Stimulated activated CD8-positive, alpha-beta memory T cell treated with anti-CD3 and anti-CD28 coated beads, Interleukin-12 subunit alpha, Interleukin-12 subunit beta, amount 100 ng/mL, for 4 hours (primary cell): ENCODE results near the gene GRIN3A.

ENCODE experiments used
- DNase-seq: peaks from one replicate; pipeline ENCODE4 v3.0.0-alpha.2; 2020; ENCODE audit warnings: low read depth

Gene GRIN3A

DNA sequence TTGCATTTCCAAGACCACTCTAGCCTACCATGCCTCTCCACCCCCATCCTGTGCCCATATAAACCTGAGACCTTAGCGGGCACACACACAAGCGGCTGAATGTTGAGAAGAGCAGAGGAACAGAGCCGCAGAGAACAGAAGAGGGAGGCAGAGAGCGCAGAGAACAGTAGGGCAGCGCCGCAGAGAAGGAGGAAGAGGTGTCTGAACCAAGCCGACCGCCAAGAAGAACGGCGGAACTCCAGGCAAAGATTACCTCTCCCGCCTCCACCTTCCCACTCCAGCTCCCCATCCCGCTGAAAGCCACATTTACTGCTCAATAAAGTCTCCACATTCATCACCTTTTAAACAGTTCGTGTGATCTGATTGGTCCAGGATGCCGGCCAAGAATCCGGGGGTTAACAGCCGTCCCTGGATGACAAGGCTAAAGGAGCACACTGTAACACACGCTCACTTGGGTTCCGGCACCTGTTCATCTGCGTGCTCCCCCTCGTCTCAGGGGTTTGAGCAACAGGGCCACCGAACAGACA lies 33.2 kb downstream of the GRIN3A start:
- no peak for DNase-seq

DNA sequence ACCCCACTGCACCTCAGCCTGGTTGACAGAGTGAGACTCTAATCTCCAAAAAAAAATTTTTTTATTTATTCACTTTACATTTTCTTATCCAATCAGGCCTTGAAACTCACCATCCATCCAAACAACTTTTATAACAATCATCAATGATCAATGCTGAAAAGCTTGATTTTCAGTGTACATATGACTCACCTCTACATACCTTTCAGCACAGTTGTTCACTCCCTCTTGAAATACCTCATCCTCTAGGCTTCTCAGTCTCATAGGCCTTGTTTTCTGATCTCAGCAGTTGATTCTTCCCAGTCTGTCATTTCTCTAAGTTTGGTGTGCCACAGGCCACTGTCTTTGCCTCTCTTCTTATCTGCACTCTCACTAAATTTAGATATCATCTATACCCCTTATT lies 36.2 kb downstream of the GRIN3A start:
- DNase-seq: no peak

GRCh38 chr9:101693546-101694336 lies 44.7 kb downstream of the GRIN3A start:
- DNase-seq: no peak

DNA sequence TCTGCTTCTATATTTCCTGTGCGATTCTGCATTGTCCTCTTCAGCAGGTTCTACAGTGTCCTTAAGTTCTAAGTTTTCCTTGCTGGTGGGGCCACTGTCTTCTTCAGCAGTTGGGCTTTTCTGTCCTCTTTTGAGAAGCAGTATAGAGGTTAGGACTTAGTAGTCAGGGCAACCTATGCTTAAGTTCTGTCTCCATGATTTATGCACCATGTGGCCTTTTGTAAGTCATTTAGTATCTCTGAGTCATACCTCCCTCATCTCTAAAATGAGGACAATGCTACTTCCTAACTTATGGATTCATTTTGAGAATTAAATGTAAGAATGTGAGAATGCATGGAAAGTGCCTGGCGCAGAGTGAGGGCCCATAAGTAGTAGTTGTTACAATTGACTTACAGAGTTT lies 46.8 kb downstream of the GRIN3A start:
- DNase-seq: no peak

DNA sequence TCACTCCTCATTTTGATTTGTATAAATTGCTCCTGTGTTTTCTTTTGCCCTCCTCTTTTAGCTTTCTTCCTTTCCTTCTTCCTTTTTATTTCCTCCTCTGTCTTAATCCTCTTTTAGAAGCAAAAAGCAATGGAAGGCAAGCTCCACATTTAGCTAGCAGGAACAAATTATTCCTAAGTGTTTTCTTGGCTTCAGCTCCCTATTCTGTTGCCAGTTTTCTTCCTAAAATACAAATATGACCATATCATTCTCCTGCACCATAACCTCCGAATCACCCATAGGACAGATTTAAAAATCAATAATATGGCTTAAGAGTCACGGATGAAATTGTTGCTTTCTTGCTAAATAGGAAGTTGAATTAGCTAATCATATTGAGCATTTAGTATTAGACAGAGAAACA lies 49.4 kb downstream of the GRIN3A start:
- no peak for DNase-seq

DNA sequence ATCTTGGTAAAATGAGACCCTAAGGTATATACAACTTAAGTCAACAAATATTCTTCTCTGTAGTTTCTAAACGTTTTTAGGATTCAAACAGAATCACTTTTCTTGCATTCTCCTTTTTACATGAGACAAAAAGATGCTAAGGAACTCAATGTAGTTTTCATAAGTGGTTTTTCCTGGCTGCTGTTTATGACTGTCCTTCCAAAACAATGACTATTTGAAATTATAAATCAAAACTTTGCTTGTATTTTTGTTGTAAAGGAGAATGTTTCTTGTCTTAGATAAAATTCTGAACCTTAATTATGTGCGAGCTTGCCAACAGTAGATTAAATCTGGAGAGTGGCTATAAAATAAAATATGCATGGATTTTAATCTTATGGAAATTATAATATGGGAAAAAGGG lies 53.8 kb downstream of the GRIN3A start:
- DNase-seq: no peak

DNA sequence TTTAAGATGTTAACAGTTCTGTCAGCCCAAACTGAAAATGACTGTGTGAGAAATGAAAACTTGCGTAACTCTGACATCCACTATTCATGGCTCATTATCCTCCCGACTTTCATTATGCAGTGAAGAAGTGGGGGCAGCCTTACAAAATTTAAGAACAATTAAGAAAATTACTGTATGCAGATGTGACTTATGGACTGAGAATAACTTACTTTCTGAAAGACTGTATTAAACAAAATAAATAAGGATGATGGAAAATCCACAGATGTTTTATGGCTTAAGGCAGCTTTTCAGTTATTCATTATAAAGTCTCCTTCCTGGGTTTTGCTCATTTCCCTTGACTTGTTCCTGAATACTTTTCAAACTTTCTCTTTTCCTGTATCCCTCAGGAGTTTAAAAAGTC lies 55.2 kb downstream of the GRIN3A start:
- DNase-seq: no peak

DNA sequence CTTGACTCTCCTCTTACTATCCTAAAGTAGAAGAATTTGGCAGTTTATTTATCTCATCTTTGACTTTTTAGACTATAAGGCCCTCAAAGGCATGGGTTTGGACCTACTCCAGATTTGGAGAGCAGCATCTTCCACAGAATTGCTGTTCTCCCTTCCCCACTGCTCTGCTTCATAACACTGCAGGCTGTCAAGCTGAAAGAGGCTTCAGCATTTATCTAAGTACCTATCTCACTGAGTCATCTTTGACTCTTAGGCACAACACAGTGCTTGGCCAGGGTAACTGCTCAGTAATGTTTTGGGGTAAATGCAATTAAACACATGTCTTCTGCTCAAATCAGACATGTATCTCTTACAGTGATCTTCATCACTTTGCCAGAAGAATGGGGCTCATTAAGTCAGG lies 60.6 kb downstream of the GRIN3A start:
- DNase-seq: no peak

DNA sequence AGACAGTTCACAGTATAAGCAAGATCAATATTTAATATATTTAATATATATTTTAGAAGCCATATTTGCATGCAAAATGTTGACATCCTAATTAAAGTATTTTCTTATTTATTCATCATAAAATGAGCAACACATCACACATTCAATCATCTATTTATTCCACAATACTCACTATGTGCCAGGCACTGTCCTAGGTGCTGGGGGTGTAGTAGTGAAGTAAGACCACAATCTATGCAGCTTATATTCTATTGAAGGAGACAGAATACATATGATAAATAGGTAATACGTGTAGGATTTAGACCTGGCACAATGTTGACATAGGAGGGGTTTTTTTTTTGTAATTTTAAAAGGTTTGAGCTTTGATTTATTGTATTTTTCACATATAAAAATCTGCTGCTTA lies 63.1 kb downstream of the GRIN3A start:
- no peak for DNase-seq

- no peak for DNase-seq
Measured at GRCh38 chr9:101674165-101674564, 64.3 kb downstream of the GRIN3A start.

GRCh38 chr9:101673642-101674041 lies 64.8 kb downstream of the GRIN3A start:
- no peak for DNase-seq

- no peak for DNase-seq
Measured at GRCh38 chr9:101671567-101671966, 66.9 kb downstream of the GRIN3A start.

GRCh38 chr9:101668421-101668820 lies 70.0 kb downstream of the GRIN3A start:
- DNase-seq: no peak

GRCh38 chr9:101664453-101664852 lies 74.0 kb downstream of the GRIN3A start:
- no peak for DNase-seq

GRCh38 chr9:101652601-101653175 lies 85.8 kb downstream of the GRIN3A start:
- no peak for DNase-seq

- DNase-seq: no peak
Measured at GRCh38 chr9:101650142-101650541, 88.3 kb downstream of the GRIN3A start.

GRCh38 chr9:101648493-101648892 lies 90.0 kb downstream of the GRIN3A start:
- no peak for DNase-seq

- DNase-seq: no peak
Measured at GRCh38 chr9:101639785-101640665, 98.4 kb downstream of the GRIN3A start.

GRCh38 chr9:101639311-101639710 lies 99.1 kb downstream of the GRIN3A start:
- no peak for DNase-seq

GRCh38 chr9:101636247-101636646 lies 102.2 kb downstream of the GRIN3A start:
- no peak for DNase-seq

DNA sequence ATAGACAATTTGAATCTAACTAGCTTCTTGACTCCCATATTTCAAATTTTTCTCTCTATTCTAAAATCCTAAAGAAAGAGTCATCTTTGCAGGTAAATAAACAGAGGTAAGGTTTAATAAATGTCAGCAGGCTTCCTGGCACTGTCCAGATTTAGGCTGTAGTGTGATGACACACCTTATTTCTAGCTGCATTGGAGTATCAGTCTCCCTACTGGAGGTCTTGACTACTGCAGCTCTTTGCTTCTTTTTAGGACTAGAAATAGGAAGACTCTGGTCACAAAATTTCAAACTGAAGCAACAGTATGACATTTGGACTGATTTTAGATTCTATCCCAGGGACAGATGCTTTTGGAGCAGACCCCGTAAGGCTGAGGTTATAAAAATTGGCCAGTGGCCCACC lies 103.0 kb downstream of the GRIN3A start:
- no peak for DNase-seq

GRCh38 chr9:101634741-101635409 lies 103.6 kb downstream of the GRIN3A start:
- no peak for DNase-seq
